GM23338 (cell line): Measurements from ENCODE around the gene ATAD1. TPM values are rescaled to one million over a fixed set of nuclear protein-coding genes. Genes with fewer than 3 reads are reported as not detected.

ENCODE experiments used
- ATAC-seq: fragments of 200-7000 bp; cut with Tn5 transposase; 3 replicates; pipeline ENCODE4 v1.9.1; 2020
- DNase-seq: peaks from one replicate; pipeline ENCODE4 v3.0.0-alpha.2; 2015; ENCODE audit warnings: low spot score
- H2AFZ ChIP-seq: fragments of 200-600 bp; sonication (generic); 2 replicates; pipeline ENCODE4 v1.8.0; 2016; ENCODE audit warnings: antibody characterized with exemption, mild to moderate bottlenecking, moderate library complexity
- H3F3A ChIP-seq: fragments of 200-600 bp; sonication (generic); replicated peaks from 2 replicates; pipeline ENCODE4 v1.8.0; 2017; ENCODE audit warnings: antibody characterized with exemption, mixed run types, low read depth
- H3K27ac ChIP-seq: fragments of 200-600 bp; sonication (generic); 2 replicates; pipeline ENCODE4 v1.6.1; 2016; ENCODE audit warnings: low read depth
- H3K27me3 ChIP-seq: fragments of 200-600 bp; sonication (generic); 2 replicates; pipeline ENCODE4 v1.8.0; 2016; ENCODE audit warnings: mild to moderate bottlenecking, mixed run types, moderate library complexity; ENCODE audit not compliant: insufficient read depth
- H3K36me3 ChIP-seq: fragments of 200-600 bp; sonication (generic); 2 replicates; pipeline ENCODE4 v1.8.0; 2016; ENCODE audit warnings: mild to moderate bottlenecking; ENCODE audit not compliant: insufficient read depth
- H3K4me1 ChIP-seq: fragments of 200-600 bp; sonication (generic); 2 replicates; pipeline ENCODE4 v1.8.0; 2016; ENCODE audit warnings: mild to moderate bottlenecking, moderate library complexity; ENCODE audit not compliant: insufficient read depth
- H3K4me2 ChIP-seq: fragments of 200-600 bp; sonication (generic); 2 replicates; pipeline ENCODE4 v1.7.1; 2017; ENCODE audit warnings: mixed run types
- H3K4me3 ChIP-seq: fragments of 200-600 bp; sonication (generic); 2 replicates; pipeline ENCODE4 v1.6.1; 2016; ENCODE audit warnings: mixed run types
- H3K79me2 ChIP-seq: fragments of 200-600 bp; sonication (generic); replicated peaks from 2 replicates; pipeline ENCODE4 v1.8.0; 2017; ENCODE audit warnings: mild to moderate bottlenecking; ENCODE audit not compliant: insufficient read depth
- H3K9me2 ChIP-seq: fragments of 200-600 bp; sonication (generic); 2 replicates; pipeline ENCODE4 v1.8.0; 2017; ENCODE audit not compliant: insufficient read depth
- H4K20me1 ChIP-seq: fragments of 200-600 bp; sonication (generic); replicated peaks from 2 replicates; pipeline ENCODE4 v1.8.0; 2017; ENCODE audit warnings: mild to moderate bottlenecking; ENCODE audit not compliant: insufficient read depth
- H3K27ac Mint-ChIP-seq: 2 replicates; pipeline ENCODE4 v1.8.0; 2020; ENCODE audit warnings: inconsistent platforms, mild to moderate bottlenecking, moderate library complexity, mixed read lengths
- H3K27me3 Mint-ChIP-seq: 3 replicates; pipeline ENCODE4 v1.8.0; 2022; ENCODE audit warnings: low read depth, mild to moderate bottlenecking, moderate library complexity, mixed read lengths, inconsistent platforms; ENCODE audit not compliant: insufficient read depth, poor library complexity
- H3K36me3 Mint-ChIP-seq: 3 replicates; pipeline ENCODE4 v1.8.0; 2021; ENCODE audit warnings: low read depth, mild to moderate bottlenecking, inconsistent platforms, moderate library complexity, mixed read lengths
- H3K4me1 Mint-ChIP-seq: 3 replicates; pipeline ENCODE4 v1.8.0; 2020; ENCODE audit warnings: mild to moderate bottlenecking, inconsistent platforms, mixed read lengths
- H3K4me3 Mint-ChIP-seq: 3 replicates; pipeline ENCODE4 v1.8.0; 2021; ENCODE audit warnings: moderate library complexity, mild to moderate bottlenecking, inconsistent platforms, mixed read lengths
- H3K9me3 Mint-ChIP-seq: 3 replicates; pipeline ENCODE4 v1.8.0; 2020; ENCODE audit warnings: moderate library complexity, mild to moderate bottlenecking, inconsistent platforms, mixed read lengths
- EZH2 ChIP-seq: fragments of 200-600 bp; sonication (generic); IDR thresholded peaks from one replicate; pipeline ENCODE4 v1.8.0; 2017; ENCODE audit warnings: antibody characterized with exemption, mild to moderate bottlenecking, low read depth; ENCODE audit not compliant: unreplicated experiment
- EZH2phosphoT487 ChIP-seq: fragments of 200-600 bp; sonication (generic); IDR thresholded peaks from one replicate; pipeline ENCODE4 v1.8.1; 2018; ENCODE audit warnings: antibody characterized with exemption; ENCODE audit not compliant: unreplicated experiment
- NANOG ChIP-seq: IDR thresholded peaks from 2 replicates; pipeline ENCODE4 v1.6.1; 2016; ENCODE audit warnings: antibody characterized with exemption, borderline replicate concordance
- POLR2AphosphoS5 ChIP-seq: IDR thresholded peaks from 2 replicates; pipeline ENCODE4 v1.6.1; 2016; ENCODE audit warnings: antibody characterized with exemption, low read depth
- ZNF114 ChIP-seq: fragments of 250-450 bp; sonication (Bioruptor Pico); IDR thresholded peaks from 2 replicates; pipeline ENCODE4 v1.5.0; 2020; ENCODE audit warnings: mild to moderate bottlenecking, moderate library complexity
- ZNF331 ChIP-seq: fragments of 250-450 bp; sonication (Bioruptor Pico); IDR thresholded peaks from 2 replicates; pipeline ENCODE4 v1.5.0; 2020; ENCODE audit warnings: low read depth, mild to moderate bottlenecking, moderate library complexity
- polyA plus RNA-seq: library from polyadenylated mRNA; unstranded; fragments of >200 nt; fragmentation: Nextera tagmentation; extraction: Ambion mirVana; gene quantifications from 2 replicates; pipeline ENCODE4 v1.2.1, GENCODE V29; 2016
- total RNA-seq: library from RNA; depleted of rRNA; stranded (reverse); fragments of >200 nt; shearing (Covaris generic); gene quantifications from 2 replicates; pipeline ENCODE4 v1.2.3, GENCODE V29; 2014
- TF ChIP-seq, protein P1 (sequence below), 2 experiments: fragments of 200-600 bp in 1 of 2; sonication (generic) in 1 of 2; conservative IDR thresholded peaks; 2 replicates each; pipeline versions ENCODE4 v1.5.1 to v1.6.1; 2016 to 2017; ENCODE audit warnings: antibody characterized with exemption in 2 of 2, low read depth in 2 of 2, mild to moderate bottlenecking in 2 of 2, moderate library complexity in 1 of 2
- TF ChIP-seq, protein P2 (sequence below): IDR thresholded peaks from 2 replicates; pipeline ENCODE4 v1.6.1; 2016; ENCODE audit warnings: antibody characterized with exemption
- TF ChIP-seq, protein P3 (sequence below): fragments of 250-450 bp; sonication (Bioruptor Pico); IDR thresholded peaks from 2 replicates; pipeline ENCODE4 v1.5.0; 2020; ENCODE audit warnings: mild to moderate bottlenecking, moderate library complexity

Gene ATAD1
- total and polyA plus RNA-seq, 2 experiments from 2014 or later: 30.3 to 49.6 TPM

DNA sequence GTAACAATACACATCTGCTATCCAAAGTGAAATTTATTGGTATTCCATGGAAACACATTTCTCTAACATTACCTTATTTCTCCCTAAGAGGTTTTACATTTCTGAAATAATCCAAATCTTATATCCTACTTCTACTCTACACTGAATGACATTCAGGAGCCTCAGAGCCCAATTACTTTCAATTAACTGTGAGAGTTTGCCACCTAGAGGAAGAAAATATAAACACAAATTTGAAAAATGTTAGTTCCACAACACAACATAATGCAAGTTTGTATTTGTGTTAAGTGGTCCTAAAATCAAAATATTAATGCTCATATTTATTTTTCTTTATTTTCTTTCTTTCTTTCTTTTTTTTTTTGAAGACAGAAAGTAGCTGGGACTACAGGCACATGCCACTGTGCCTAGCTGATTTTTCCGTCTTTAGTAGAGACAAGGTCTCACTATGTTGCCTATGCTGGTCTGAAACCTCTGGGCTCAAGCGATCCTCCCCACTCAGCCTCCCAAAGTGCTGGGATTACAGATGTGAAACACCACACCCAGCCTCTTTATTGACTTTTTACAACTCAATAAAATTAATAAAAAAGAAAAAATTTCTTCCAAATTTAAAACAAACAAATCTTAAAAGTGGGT, 46.0 kb downstream of the ATAD1 start:
- Mint-ChIP-seq H3K4me1 (peaks cover 10% of the 10 kb centered on the region; the same call in 2 of the 3 replicates), H3K9me3 (no peaks in the 10 kb centered on the region), H3K36me3 (peaks cover 31% of the 10 kb centered on the region; the same call in 2 of the 3 replicates), H3K27me3 (no peaks in the 10 kb centered on the region), H3K27ac (no peak overlapping the region), H3K4me3 (no peak overlapping the region)
- ATAC-seq (no peak; the same call in 2 of the 3 replicates), DNase-seq (peak; percentile 69)
- H3K9me2 ChIP-seq: no peaks in the 10 kb centered on the region
- H3K36me3 ChIP-seq: no peaks in the 10 kb centered on the region; the same call in 1 of the 2 replicates
- no peaks in the 10 kb centered on the region for H3K79me2 ChIP-seq
- no peaks in the 10 kb centered on the region for H3F3A ChIP-seq
- no peaks in the 10 kb centered on the region for H3K27me3 ChIP-seq
- no peak overlapping the region for H3K27ac ChIP-seq
- 0 out of 2 replicates have a peak, but pooled peaks cover 5% of the 10 kb centered on the region for H3K4me1 ChIP-seq
- TF ChIP-seq, protein P1, sequence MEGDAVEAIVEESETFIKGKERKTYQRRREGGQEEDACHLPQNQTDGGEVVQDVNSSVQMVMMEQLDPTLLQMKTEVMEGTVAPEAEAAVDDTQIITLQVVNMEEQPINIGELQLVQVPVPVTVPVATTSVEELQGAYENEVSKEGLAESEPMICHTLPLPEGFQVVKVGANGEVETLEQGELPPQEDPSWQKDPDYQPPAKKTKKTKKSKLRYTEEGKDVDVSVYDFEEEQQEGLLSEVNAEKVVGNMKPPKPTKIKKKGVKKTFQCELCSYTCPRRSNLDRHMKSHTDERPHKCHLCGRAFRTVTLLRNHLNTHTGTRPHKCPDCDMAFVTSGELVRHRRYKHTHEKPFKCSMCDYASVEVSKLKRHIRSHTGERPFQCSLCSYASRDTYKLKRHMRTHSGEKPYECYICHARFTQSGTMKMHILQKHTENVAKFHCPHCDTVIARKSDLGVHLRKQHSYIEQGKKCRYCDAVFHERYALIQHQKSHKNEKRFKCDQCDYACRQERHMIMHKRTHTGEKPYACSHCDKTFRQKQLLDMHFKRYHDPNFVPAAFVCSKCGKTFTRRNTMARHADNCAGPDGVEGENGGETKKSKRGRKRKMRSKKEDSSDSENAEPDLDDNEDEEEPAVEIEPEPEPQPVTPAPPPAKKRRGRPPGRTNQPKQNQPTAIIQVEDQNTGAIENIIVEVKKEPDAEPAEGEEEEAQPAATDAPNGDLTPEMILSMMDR (conservative IDR thresholded peaks at IDR 0.05; ENCODE audit: low read depth in 2 of 2): peak; percentile 50 to 76
- no peak for TF ChIP-seq EZH2phosphoT487
- no peak for TF ChIP-seq NANOG
- no peaks in the 10 kb centered on the region for H4K20me1 ChIP-seq
- H2AFZ ChIP-seq: no peak overlapping the region
- no peak overlapping the region for H3K4me2 ChIP-seq
- H3K4me3 ChIP-seq: no peak overlapping the region

DNA sequence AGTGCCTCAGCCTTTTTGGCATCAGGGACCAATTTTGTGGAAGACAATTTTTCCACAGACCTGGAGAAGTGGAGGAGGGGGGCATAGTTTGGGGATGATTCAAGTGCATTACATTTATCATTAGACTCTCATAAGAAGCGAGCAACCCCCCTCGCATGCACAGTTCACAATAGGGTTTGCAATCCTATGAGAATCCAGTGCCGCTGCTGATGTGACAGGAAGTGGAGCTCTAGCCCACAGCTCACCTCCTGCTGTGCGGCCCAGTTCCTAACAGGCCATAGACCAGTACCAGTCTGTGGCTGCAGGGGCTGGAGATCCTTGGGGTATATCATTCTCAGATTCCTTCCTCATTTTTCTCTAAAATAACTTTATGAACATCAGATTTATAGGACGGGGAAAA, 50.8 kb downstream of the ATAD1 start:
- ATAC-seq (peak; percentile 85), DNase-seq (peak; percentile 68)
- Histone ChIP-seq H3K27ac (no peak overlapping the region), H3K4me3 (no peak overlapping the region), H3K4me1 (0 out of 2 replicates have a peak, but pooled peaks cover 5% of the 10 kb centered on the region), H4K20me1 (no peaks in the 10 kb centered on the region), H3K36me3 (no peaks in the 10 kb centered on the region; the same call in 1 of the 2 replicates), H3K9me2 (no peaks in the 10 kb centered on the region), H3K79me2 (no peaks in the 10 kb centered on the region; the same call in 1 of the 2 replicates), H3F3A (no peaks in the 10 kb centered on the region), H3K4me2 (no peak overlapping the region), H3K27me3 (no peaks in the 10 kb centered on the region), H2AFZ (no peak overlapping the region)
- Mint-ChIP-seq H3K4me1 (peaks cover 12% of the 10 kb centered on the region; the same call in 2 of the 3 replicates), H3K9me3 (no peaks in the 10 kb centered on the region), H3K36me3 (peaks cover 25% of the 10 kb centered on the region; the same call in 2 of the 3 replicates), H3K4me3 (no peak overlapping the region), H3K27ac (peak overlapping the region; percentile 8; the same call in 1 of the 2 replicates), H3K27me3 (no peaks in the 10 kb centered on the region)
- TF ChIP-seq, protein P2, sequence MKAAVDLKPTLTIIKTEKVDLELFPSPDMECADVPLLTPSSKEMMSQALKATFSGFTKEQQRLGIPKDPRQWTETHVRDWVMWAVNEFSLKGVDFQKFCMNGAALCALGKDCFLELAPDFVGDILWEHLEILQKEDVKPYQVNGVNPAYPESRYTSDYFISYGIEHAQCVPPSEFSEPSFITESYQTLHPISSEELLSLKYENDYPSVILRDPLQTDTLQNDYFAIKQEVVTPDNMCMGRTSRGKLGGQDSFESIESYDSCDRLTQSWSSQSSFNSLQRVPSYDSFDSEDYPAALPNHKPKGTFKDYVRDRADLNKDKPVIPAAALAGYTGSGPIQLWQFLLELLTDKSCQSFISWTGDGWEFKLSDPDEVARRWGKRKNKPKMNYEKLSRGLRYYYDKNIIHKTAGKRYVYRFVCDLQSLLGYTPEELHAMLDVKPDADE: no peak
- no peak for TF ChIP-seq NANOG
- no peak for TF ChIP-seq ZNF114 (CRISPR knock-in tag)
- TF ChIP-seq POLR2AphosphoS5: no peak
- TF ChIP-seq, protein P3, sequence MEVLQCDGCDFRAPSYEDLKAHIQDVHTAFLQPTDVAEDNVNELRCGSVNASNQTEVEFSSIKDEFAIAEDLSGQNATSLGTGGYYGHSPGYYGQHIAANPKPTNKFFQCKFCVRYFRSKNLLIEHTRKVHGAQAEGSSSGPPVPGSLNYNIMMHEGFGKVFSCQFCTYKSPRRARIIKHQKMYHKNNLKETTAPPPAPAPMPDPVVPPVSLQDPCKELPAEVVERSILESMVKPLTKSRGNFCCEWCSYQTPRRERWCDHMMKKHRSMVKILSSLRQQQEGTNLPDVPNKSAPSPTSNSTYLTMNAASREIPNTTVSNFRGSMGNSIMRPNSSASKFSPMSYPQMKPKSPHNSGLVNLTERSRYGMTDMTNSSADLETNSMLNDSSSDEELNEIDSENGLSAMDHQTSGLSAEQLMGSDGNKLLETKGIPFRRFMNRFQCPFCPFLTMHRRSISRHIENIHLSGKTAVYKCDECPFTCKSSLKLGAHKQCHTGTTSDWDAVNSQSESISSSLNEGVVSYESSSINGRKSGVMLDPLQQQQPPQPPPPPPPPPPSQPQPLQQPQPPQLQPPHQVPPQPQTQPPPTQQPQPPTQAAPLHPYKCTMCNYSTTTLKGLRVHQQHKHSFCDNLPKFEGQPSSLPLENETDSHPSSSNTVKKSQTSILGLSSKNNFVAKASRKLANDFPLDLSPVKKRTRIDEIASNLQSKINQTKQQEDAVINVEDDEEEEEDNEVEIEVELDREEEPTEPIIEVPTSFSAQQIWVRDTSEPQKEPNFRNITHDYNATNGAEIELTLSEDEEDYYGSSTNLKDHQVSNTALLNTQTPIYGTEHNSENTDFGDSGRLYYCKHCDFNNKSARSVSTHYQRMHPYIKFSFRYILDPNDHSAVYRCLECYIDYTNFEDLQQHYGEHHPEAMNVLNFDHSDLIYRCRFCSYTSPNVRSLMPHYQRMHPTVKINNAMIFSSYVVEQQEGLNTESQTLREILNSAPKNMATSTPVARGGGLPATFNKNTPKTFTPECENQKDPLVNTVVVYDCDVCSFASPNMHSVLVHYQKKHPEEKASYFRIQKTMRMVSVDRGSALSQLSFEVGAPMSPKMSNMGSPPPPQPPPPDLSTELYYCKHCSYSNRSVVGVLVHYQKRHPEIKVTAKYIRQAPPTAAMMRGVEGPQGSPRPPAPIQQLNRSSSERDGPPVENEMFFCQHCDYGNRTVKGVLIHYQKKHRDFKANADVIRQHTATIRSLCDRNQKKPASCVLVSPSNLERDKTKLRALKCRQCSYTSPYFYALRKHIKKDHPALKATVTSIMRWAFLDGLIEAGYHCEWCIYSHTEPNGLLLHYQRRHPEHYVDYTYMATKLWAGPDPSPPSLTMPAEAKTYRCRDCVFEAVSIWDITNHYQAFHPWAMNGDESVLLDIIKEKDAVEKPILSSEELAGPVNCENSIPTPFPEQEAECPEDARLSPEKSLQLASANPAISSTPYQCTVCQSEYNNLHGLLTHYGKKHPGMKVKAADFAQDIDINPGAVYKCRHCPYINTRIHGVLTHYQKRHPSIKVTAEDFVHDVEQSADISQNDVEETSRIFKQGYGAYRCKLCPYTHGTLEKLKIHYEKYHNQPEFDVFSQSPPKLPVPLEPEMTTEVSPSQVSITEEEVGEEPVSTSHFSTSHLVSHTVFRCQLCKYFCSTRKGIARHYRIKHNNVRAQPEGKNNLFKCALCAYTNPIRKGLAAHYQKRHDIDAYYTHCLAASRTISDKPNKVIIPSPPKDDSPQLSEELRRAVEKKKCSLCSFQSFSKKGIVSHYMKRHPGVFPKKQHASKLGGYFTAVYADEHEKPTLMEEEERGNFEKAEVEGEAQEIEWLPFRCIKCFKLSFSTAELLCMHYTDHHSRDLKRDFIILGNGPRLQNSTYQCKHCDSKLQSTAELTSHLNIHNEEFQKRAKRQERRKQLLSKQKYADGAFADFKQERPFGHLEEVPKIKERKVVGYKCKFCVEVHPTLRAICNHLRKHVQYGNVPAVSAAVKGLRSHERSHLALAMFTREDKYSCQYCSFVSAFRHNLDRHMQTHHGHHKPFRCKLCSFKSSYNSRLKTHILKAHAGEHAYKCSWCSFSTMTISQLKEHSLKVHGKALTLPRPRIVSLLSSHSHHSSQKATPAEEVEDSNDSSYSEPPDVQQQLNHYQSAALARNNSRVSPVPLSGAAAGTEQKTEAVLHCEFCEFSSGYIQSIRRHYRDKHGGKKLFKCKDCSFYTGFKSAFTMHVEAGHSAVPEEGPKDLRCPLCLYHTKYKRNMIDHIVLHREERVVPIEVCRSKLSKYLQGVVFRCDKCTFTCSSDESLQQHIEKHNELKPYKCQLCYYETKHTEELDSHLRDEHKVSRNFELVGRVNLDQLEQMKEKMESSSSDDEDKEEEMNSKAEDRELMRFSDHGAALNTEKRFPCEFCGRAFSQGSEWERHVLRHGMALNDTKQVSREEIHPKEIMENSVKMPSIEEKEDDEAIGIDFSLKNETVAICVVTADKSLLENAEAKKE: no peak
- TF ChIP-seq, protein P1 (conservative IDR thresholded peaks at IDR 0.05; ENCODE audit: low read depth in 2 of 2): no peak
- TF ChIP-seq ZNF331 (CRISPR knock-in tag): no peak
- TF ChIP-seq EZH2: no peak
